ENCODE data around the gene SPNS3. TPM values are rescaled to one million over a fixed set of nuclear protein-coding genes. Genes with fewer than 3 reads are reported as not detected.

The SPNS3 gene
- total and polyA plus RNA-seq, 2 experiments from 2014 or later: 0.17 to 0.60 TPM

GRCh38 chr17:4503283-4504025 is 69.7 kb downstream of the SPNS3 start:
- H3K4me3 ChIP-seq: no peak overlapping the region
- no peak for DNase-seq (ENCODE audit: low spot score)
- no peak overlapping the region for H3K4me2 ChIP-seq
- H3K27me3 ChIP-seq: peaks cover 21% of the 10 kb centered on the region
- H3K79me2 ChIP-seq: no peaks in the 10 kb centered on the region
- H2AFZ ChIP-seq: no peak overlapping the region
- H4K20me1 ChIP-seq (ENCODE audit: insufficient read depth, poor library complexity, severe bottlenecking): no peaks in the 10 kb centered on the region
- H3K9me3 ChIP-seq (ENCODE audit: low read depth): no peaks in the 10 kb centered on the region
- H3K27ac ChIP-seq: no peak overlapping the region
- no peaks in the 10 kb centered on the region for H3K36me3 ChIP-seq (replicated peaks; ENCODE audit: insufficient read depth, low read depth)
- WGBS (ENCODE audit: low lambda C conversion rate, missing lambda C conversion rate): 69% methylated on average over 4 of the region's 4 CpGs
- H3K9me2 ChIP-seq (replicated peaks; ENCODE audit: insufficient read depth): no peaks in the 10 kb centered on the region
- TF ChIP-seq, protein P1, sequence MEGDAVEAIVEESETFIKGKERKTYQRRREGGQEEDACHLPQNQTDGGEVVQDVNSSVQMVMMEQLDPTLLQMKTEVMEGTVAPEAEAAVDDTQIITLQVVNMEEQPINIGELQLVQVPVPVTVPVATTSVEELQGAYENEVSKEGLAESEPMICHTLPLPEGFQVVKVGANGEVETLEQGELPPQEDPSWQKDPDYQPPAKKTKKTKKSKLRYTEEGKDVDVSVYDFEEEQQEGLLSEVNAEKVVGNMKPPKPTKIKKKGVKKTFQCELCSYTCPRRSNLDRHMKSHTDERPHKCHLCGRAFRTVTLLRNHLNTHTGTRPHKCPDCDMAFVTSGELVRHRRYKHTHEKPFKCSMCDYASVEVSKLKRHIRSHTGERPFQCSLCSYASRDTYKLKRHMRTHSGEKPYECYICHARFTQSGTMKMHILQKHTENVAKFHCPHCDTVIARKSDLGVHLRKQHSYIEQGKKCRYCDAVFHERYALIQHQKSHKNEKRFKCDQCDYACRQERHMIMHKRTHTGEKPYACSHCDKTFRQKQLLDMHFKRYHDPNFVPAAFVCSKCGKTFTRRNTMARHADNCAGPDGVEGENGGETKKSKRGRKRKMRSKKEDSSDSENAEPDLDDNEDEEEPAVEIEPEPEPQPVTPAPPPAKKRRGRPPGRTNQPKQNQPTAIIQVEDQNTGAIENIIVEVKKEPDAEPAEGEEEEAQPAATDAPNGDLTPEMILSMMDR (IDR thresholded peaks at IDR 0.05; ENCODE audit: poor library complexity): no peak
- TF ChIP-seq EZH2 (IDR thresholded peaks at IDR 0.05; ENCODE audit: borderline replicate concordance) (no peak), EZH2phosphoT487 (IDR thresholded peaks at IDR 0.05; ENCODE audit: low read depth, severe bottlenecking, unreplicated experiment) (no peak)
- H3K4me1 ChIP-seq (ENCODE audit: insufficient read depth): peaks cover 14% of the 10 kb centered on the region

DNA sequence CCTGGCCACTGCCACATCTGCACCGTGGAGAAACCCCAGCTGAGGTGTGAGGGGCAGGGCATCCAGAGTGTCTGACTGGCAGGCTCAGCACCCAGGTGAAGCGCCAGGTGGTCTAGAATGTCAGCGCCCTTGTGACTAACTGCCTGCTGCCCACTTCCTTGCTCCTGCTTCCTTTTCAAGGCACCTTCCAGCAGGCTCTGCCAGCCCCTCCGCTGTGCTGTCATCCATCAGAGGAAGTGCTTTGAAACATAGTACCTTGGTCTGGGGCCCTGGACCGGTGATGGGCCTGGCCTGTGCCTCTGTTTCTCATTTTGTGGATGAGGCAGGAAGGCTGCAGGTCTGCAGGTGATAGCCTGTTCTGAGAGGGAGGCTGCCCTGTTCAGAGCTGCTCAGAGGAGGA is 70.4 kb downstream of the SPNS3 start:
- no peaks in the 10 kb centered on the region for H3K79me2 ChIP-seq
- 79% methylated on average over 5 of the region's 5 CpGs for WGBS (ENCODE audit: low lambda C conversion rate, missing lambda C conversion rate)
- H3K4me3 ChIP-seq: no peak overlapping the region
- peaks cover 12% of the 10 kb centered on the region for H3K4me1 ChIP-seq (ENCODE audit: insufficient read depth)
- H4K20me1 ChIP-seq (ENCODE audit: insufficient read depth, poor library complexity, severe bottlenecking): no peaks in the 10 kb centered on the region
- H3K27ac ChIP-seq: no peak overlapping the region
- no peaks in the 10 kb centered on the region for H3K9me2 ChIP-seq (replicated peaks; ENCODE audit: insufficient read depth)
- TF ChIP-seq, protein P1 (IDR thresholded peaks at IDR 0.05; ENCODE audit: poor library complexity): no peak
- TF ChIP-seq EZH2 (IDR thresholded peaks at IDR 0.05; ENCODE audit: borderline replicate concordance) (no peak), EZH2phosphoT487 (IDR thresholded peaks at IDR 0.05; ENCODE audit: low read depth, severe bottlenecking, unreplicated experiment) (no peak)
- no peak overlapping the region for H3K4me2 ChIP-seq
- no peaks in the 10 kb centered on the region for H3K9me3 ChIP-seq (ENCODE audit: low read depth)
- DNase-seq (ENCODE audit: low spot score): no peak
- no peaks in the 10 kb centered on the region for H3K36me3 ChIP-seq (replicated peaks; ENCODE audit: insufficient read depth, low read depth)
- H2AFZ ChIP-seq: no peak overlapping the region
- peaks cover 21% of the 10 kb centered on the region for H3K27me3 ChIP-seq

DNA sequence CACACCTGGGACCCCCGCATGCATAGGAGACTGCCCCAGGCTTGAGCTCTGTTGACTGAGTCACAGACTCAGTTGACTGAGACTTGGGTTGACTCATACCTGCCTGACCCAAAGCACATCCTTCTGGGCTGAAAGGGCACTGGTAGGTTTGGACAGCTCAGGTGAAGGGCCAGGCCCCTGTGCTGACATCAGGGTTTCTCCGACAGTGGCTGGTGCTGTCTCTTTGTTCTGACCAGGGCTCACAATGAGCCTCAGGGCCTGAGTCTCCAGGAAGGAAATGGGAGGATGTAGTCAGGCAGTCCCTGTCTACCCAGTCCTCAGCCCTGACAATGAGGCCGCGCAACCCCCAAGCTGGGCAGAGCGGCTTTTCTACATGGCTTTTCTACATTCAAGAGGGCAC is 71.4 kb downstream of the SPNS3 start:
- H3K27me3 ChIP-seq: peaks cover 11% of the 10 kb centered on the region
- H2AFZ ChIP-seq: no peak overlapping the region
- no peaks in the 10 kb centered on the region for H3K79me2 ChIP-seq
- no peaks in the 10 kb centered on the region for H4K20me1 ChIP-seq (ENCODE audit: insufficient read depth, poor library complexity, severe bottlenecking)
- no peak overlapping the region for H3K4me3 ChIP-seq
- no peak overlapping the region for H3K27ac ChIP-seq
- peaks cover 4% of the 10 kb centered on the region for H3K4me1 ChIP-seq (ENCODE audit: insufficient read depth)
- H3K36me3 ChIP-seq (replicated peaks; ENCODE audit: insufficient read depth, low read depth): no peaks in the 10 kb centered on the region
- H3K4me2 ChIP-seq: no peak overlapping the region
- no peak for DNase-seq (ENCODE audit: low spot score)
- H3K9me2 ChIP-seq (replicated peaks; ENCODE audit: insufficient read depth): no peaks in the 10 kb centered on the region
- 67% methylated on average over 5 of the region's 5 CpGs for WGBS (ENCODE audit: low lambda C conversion rate, missing lambda C conversion rate)
- no peaks in the 10 kb centered on the region for H3K9me3 ChIP-seq (ENCODE audit: low read depth)
- TF ChIP-seq EZH2 (IDR thresholded peaks at IDR 0.05; ENCODE audit: borderline replicate concordance) (no peak), EZH2phosphoT487 (IDR thresholded peaks at IDR 0.05; ENCODE audit: low read depth, severe bottlenecking, unreplicated experiment) (no peak)
- TF ChIP-seq, protein P1 (IDR thresholded peaks at IDR 0.05; ENCODE audit: poor library complexity): no peak

Measured in hepatocyte (in vitro differentiated cells).